GM23248 (cell line): ENCODE measurements around the gene SPRR5.

Source experiments
- EZH2 ChIP-seq: fragments of 200-600 bp; sonication (generic); IDR thresholded peaks from 2 replicates; pipeline ENCODE4 v1.6.1; 2018; ENCODE audit warnings: antibody characterized with exemption, mild to moderate bottlenecking; ENCODE audit not compliant: insufficient read depth, poor library complexity, severe bottlenecking
- EZH2phosphoT487 ChIP-seq: fragments of 200-600 bp; sonication (generic); IDR thresholded peaks from 2 replicates; pipeline ENCODE4 v1.6.1; 2018; ENCODE audit warnings: antibody characterized with exemption, moderate library complexity, mild to moderate bottlenecking, low read depth; ENCODE audit not compliant: insufficient read depth

GRCh38 chr1:152995842-152996241, 48.8 kb downstream of the SPRR5 start:
- TF ChIP-seq EZH2 (no peak), EZH2phosphoT487 (no peak)
